Lung (tissue), 13 donors: Measurements from ENCODE around the gene MATN1. TPM values are rescaled to one million over a fixed set of nuclear protein-coding genes. Genes with fewer than 3 reads are reported as not detected.

Source experiments
- ATAC-seq: fragments of 200-7000 bp; cut with Tn5 transposase; one replicate; pipeline ENCODE4 v1.9.1; 2020; ENCODE audit warnings: moderate number of reproducible peaks; ENCODE audit not compliant: insufficient read depth, low FRiP score
- DNase-seq, 3 donors: peaks; one replicate each; pipeline ENCODE4 v3.0.0-alpha.2; 2013 to 2017
- H3K27ac ChIP-seq, 2 donors: one replicate each; pipeline ENCODE4 v1.5.1; 2013; ENCODE audit warnings: mild to moderate bottlenecking in 2 of 2, moderate library complexity in 2 of 2, control low read depth in 1 of 2, inconsistent platforms in 1 of 2, low read depth in 1 of 2, low read length in 1 of 2
- H3K27me3 ChIP-seq, 3 donors: one replicate each; pipeline ENCODE4 v1.5.1; 2013; ENCODE audit warnings: low read length in 2 of 3; ENCODE audit not compliant: control insufficient read depth in 3 of 3, insufficient read depth in 3 of 3
- H3K36me3 ChIP-seq, 4 donors: one replicate each; pipeline ENCODE4 v1.5.1; 2013; ENCODE audit warnings: low read length in 4 of 4, mild to moderate bottlenecking in 1 of 4, moderate library complexity in 1 of 4; ENCODE audit not compliant: control insufficient read depth in 4 of 4, insufficient read depth in 4 of 4
- H3K4me1 ChIP-seq, 5 donors: one replicate each; pipeline ENCODE4 v1.5.1; 2013; ENCODE audit warnings: low read length in 5 of 5, mild to moderate bottlenecking in 2 of 5, moderate library complexity in 1 of 5; ENCODE audit not compliant: control insufficient read depth in 5 of 5, insufficient read depth in 5 of 5
- H3K4me3 ChIP-seq: one replicate; pipeline ENCODE4 v1.5.1; 2013; ENCODE audit warnings: mild to moderate bottlenecking, control low read depth, moderate library complexity
- H3K9ac ChIP-seq, 2 donors: one replicate each; pipeline ENCODE4 v1.5.1; 2013; ENCODE audit warnings: low read length in 2 of 2, control low read depth in 1 of 2; ENCODE audit not compliant: insufficient read depth in 1 of 2
- H3K9me3 ChIP-seq, 4 donors: one replicate each; pipeline ENCODE4 v1.5.1; 2013; ENCODE audit warnings: low read length in 3 of 4, mild to moderate bottlenecking in 1 of 4, moderate library complexity in 1 of 4; ENCODE audit not compliant: control insufficient read depth in 4 of 4, insufficient read depth in 3 of 4
- WGBS, 2 donors: extraction: QIAGEN DNeasy Blood & Tissue Kit; methylation state at CpG; one replicate each; pipeline ENCODE4 v1.1.7; 2013; 5-methylcytosine and 5-hydroxymethylcytosine counted together
- polyA plus RNA-seq, 2 donors: library from polyadenylated mRNA; stranded (reverse); fragments of 200-250 nt; gene quantifications; one replicate each; pipeline ENCODE4 v1.2.1, GENCODE V29; 2013
- small RNA-seq: library from RNA; depleted of rRNA; stranded (forward); fragments of <200 nt; gene quantifications from one replicate; pipeline ENCODE3, GENCODE V24; 2014; ENCODE audit warnings: low replicate concordance
- total RNA-seq, 2 donors: library from RNA; depleted of rRNA in 1 of 2; stranded (reverse); fragments of >200 nt in 1 of 2; gene quantifications; one replicate each; pipeline ENCODE4 v1.2.1, GENCODE V29; 2014 to 2021
- TF ChIP-seq, protein P1 (sequence below): IDR thresholded peaks from 2 replicates; pipeline ENCODE4 v1.5.1; 2012; ENCODE audit warnings: mild to moderate bottlenecking; ENCODE audit errors: control extremely low read depth, extremely low read depth
- donor health status: control.
- donor health status: control.
- donor health status: Bipolar disorder and iron deficiency.
- donor health status: healthy.
- donor health status: DM: yes; HTN: yes; CAD: no.

MATN1 gene
- total and polyA plus RNA-seq, 4 donors = 0.15 to 0.57 (median 0.17) TPM

DNA sequence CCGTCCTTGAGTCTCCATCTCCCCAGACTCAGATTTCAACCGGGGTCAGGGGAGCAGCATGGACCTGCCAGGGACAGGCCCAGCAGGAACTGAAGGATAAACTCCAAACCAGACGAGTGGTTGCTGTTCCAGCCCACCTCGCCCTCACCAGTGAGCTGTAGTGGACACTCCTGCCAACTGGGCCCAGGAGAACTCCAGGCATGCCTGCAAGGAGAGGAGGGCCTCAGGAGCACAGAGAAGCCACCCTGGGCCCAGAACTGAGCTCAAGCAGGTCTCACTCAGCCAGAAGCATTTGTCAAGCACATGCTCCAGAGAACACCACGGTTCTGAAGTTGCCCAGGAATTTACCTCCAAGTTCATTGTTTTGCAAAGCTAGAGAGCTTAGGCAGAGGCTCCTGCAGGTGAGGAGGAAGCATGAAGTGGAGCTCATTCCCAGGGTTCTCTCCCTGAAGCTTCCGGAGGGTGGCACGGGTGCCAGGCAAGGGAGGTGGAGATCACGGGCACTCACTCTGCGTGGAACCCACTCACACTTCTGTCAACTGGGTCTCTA lies 61.0 kb downstream of the MATN1 start:
- Histone ChIP-seq H3K36me3 (no peaks in the 10 kb centered on the region), H3K9ac (no peak overlapping the region), H3K4me1 (peaks cover 0 to 7% (median 0%) of the 10 kb centered on the region in 5 donors), H3K9me3 (no peaks in the 10 kb centered on the region), H3K27me3 (no peaks in the 10 kb centered on the region), H3K27ac (no peak overlapping the region), H3K4me3 (no peak overlapping the region)
- TF ChIP-seq, protein P1, sequence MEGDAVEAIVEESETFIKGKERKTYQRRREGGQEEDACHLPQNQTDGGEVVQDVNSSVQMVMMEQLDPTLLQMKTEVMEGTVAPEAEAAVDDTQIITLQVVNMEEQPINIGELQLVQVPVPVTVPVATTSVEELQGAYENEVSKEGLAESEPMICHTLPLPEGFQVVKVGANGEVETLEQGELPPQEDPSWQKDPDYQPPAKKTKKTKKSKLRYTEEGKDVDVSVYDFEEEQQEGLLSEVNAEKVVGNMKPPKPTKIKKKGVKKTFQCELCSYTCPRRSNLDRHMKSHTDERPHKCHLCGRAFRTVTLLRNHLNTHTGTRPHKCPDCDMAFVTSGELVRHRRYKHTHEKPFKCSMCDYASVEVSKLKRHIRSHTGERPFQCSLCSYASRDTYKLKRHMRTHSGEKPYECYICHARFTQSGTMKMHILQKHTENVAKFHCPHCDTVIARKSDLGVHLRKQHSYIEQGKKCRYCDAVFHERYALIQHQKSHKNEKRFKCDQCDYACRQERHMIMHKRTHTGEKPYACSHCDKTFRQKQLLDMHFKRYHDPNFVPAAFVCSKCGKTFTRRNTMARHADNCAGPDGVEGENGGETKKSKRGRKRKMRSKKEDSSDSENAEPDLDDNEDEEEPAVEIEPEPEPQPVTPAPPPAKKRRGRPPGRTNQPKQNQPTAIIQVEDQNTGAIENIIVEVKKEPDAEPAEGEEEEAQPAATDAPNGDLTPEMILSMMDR = no peak
- ATAC-seq (no peak), DNase-seq (no peak)
- 57 to 72% methylated on average over 9 of the region's 9 CpGs for WGBS, 2 donors

DNA sequence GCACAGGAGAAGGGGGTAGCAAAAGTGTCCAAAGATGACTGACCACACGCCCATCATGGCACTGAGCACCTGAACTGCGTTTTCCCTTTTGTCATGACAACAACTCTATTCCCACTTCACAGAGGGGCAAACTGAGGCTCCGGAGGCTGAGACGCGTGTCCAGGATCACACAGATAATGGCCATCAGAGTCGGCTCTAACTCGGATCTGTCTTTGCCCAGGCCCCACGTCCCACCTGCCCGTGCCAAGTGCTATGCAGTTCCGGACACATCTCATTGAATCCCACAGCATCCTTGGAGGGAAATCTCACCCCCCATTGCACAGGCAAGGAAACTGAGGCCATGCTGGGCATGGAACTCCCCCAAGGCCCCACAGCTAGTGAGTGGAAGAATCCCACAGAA lies 62.1 kb downstream of the MATN1 start:
- H3K4me3 ChIP-seq = no peak overlapping the region
- no peaks in the 10 kb centered on the region for H3K36me3 ChIP-seq
- ATAC-seq = no peak
- peaks cover 0 to 6% (median 0%) of the 10 kb centered on the region in 5 donors for H3K4me1 ChIP-seq
- TF ChIP-seq, protein P1 = no peak
- WGBS, 2 donors = 91 to 94% methylated on average over 10 of the region's 10 CpGs
- H3K9me3 ChIP-seq = no peaks in the 10 kb centered on the region
- DNase-seq = no peak
- H3K27ac ChIP-seq = no peak overlapping the region
- no peak overlapping the region for H3K9ac ChIP-seq
- no peaks in the 10 kb centered on the region for H3K27me3 ChIP-seq

Small RNAs within 50 kb of the gene (small RNA-seq; reads per million reads assigned to genes)
- gene MIR4420 = not detected

Other genes starting within 250 kb of the MATN1 start
- gene LAPTM5, start 34.2 kb upstream of the MATN1 start, total RNA-seq = 100 to 1,000 TPM in 1 of 2 donors, 10 to 100 TPM in 1; 58.7 to 310 TPM
- gene LAPTM5, start 34.2 kb upstream of the MATN1 start, polyA plus RNA-seq = 100 to 1,000 TPM; 232 to 653 TPM
- gene SDC3, start 185.2 kb upstream of the MATN1 start, total RNA-seq = 10 to 100 TPM; 23.9 to 41.8 TPM
- 10 to 100 TPM; 21.2 to 23.5 TPM for gene SDC3, start 185.2 kb upstream of the MATN1 start, polyA plus RNA-seq